ENCODE results near the gene CKAP4.

The CKAP4 gene

DNA sequence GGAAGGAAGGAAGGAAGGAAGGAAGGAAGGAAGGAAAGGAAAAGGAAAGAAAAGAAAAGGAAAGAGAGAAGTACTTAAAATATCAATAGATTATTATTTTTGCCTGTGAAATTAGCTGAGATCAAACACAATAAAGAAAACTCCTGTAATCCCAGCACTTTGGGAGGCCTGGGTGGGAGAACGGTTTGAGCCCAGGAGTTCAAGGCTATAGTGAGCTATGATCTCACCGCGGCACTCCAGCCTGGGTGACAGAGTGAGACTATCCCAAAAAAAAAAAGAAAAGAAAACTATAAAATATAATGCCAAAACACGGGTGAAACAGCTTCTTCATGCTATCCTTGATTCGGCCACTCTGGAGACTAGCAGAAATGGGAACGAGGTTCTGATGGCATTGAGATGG is 26.2 kb upstream of the CKAP4 start:
- no peak for DNase-seq

DNA sequence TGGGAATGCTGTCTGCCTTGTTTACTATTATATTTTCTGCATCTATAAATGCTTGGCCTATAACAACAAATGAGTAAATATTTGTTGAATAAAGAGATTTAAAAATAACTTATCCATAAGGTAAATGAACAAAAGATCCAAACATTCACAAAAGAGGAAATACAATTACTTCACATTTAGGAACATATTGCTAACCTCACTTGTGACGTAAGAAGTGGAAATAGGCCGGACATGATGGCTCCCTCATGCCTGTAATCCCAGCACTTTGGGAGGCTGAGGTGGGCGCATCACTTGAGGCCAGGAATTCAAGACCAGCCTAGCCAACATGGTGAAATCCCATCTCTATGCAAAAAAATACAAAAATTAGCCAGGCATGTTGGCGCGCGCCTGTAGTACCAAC is 25.7 kb upstream of the CKAP4 start:
- DNase-seq, result no peak

DNA sequence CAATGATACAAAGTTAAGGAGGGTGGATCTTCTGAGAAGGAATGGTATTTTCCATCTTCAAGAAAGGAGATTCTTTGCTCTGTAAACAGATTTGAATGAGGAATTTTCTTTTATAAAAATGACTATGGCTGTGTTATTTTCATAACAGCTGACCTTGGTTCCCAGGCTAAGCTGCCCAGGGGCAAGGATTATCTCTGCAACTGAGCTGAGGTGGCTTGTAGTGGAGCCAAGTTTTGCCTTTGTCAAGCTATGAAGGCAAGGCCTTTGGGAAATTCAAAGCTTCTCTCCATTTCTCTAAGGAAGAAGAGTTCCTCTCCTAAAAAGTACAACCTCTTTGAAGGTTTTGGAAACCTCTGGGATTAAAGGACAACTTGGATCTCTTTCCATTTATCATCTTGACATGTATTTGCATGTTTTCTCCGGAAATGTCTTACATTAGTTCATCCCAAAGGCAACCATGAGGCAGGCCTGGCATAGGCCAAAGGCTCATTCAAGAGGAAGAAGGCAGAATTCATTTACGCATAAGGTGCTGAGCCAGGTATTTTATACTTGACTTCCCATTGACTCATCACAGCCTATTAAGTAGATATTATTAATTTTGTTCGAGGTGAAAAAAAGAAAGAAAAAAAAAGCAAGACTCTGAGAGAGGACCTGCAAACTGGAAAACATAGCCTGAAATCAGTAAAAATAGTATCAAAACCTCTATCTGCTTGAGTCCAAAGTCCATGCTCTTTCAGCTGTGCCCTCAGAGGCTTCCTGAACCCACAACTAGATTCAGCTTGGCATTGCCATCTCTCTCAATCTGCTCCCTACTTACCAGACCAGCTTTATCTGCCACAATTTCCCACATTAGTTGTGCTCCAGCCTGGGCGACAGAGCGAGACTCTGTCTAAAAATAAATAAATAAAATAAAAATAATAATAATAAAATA is 24.0 kb upstream of the CKAP4 start:
- DNase-seq, result no peak

DNA sequence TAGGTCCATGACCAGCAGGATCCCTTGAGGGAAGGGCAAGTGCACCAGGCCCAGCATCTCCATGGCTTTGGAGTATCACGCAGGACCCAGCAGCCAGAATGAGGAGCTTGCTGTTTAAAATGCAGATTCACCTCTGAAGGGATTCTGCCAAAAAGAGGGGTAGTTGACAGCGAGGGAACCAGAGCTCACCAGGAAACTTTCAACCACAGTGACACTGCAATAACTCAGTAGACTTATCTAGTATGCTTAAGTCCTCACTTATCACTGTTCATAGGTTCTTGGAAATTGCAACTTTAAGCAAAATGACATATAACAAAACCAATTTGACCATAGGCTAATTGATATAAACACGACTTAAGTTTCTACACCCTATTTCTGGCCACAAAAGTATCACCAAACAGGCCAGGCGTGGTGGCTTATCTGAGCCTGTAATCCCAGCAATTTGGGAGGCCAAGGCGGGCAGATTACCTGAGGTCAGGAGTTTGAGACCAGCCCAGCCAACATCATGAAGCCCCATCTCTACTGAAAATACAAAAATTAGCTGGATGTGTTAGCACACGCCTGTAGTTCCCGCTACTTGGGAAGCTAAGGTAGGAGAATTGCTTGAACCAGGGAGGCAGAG is 21.4 kb upstream of the CKAP4 start:
- DNase-seq, result no peak

DNA sequence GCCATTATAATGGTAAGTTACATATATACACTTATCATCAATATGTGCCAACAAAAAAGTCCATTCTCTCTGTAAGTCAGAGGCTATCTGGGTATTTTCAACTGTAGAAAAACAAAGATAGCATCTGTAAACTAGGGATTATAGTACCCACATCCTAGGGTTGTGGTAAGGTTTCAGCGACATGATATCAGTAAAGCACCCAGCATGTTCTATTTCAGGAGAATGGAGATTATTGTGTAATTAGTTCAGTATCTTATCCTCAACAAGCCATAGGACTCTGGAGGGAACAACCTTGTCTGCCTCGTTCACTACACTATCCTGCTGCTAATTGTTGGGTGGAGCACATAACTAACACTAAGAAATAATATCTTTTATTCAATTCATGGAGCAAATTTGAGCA is 19.7 kb upstream of the CKAP4 start:
- no peak for DNase-seq

DNA sequence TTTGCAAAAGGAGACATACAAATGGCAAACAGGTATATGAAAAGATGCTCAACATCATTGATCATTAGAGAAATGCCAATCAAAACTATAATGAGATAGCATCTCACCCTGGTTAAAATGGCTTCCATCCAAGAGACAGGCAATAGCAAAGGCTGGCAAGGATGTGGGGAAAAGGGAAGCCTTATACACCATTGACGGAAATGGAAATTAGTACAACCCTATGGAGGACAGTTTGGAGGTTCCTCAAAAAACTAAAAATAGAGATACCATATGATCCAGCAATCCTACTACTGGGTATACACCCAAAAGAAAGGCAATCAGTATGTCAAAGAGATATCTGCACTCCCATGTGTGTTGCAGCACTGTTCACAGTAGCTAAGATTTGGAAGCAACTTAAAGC is 17.3 kb upstream of the CKAP4 start:
- DNase-seq, result no peak

DNA sequence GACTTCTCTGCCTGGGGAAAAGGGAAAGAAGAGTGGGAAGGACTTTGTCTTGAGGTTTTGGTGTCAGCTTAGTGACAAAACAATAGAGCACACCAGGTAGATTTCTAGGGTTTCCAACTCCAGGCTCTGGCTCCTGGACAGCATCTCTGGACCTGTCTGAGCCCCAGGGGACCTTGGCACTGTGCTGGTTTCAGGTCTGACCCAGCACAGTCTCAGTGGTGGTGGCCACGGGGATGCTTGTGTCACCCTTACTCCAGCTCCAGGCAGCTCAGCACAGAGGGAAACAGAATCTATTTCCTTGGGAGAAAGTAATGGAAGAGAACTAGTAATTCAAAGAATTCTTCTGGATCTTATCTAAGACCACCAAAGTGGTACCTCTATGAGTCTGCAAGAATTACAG is 11.1 kb upstream of the CKAP4 start:
- DNase-seq, result no peak

DNA sequence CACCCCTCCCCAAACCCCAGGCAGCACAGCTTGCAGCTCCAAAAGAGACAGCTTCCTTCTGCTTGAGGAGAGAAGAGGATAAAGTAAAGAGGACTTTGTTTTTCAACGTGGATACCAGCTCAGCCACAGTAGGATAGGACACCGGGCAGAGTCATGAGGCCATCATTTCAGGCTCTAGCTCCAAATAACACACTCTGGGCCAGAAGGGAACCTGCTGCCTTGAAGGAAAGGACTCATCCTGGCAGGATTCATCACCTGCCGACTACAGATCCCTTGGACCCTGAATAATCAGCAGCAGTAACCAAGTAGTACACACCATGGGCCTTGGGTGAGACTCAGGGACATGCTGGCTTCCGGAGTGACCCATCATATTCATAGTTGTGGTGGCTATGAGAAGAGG is 10.4 kb upstream of the CKAP4 start:
- DNase-seq, result no peak

DNA sequence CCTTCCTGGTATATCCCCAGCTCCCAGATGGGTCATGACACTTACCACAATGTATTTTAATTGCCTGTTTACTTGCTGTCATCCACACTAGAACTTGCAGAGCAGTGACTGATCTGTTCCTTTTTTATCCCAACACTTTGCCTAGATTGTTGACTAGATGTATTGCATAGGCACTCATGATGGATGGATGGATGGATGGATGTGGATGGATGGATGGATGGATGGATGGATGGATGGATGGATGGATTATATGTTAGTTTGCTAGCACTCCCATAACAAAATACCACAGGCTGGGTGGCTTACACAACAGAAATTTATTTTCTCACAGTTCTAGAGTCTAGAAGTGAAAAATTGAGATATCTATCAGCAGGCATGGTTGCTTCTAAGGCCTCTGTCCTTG is 8.7 kb upstream of the CKAP4 start:
- no peak for DNase-seq

DNA sequence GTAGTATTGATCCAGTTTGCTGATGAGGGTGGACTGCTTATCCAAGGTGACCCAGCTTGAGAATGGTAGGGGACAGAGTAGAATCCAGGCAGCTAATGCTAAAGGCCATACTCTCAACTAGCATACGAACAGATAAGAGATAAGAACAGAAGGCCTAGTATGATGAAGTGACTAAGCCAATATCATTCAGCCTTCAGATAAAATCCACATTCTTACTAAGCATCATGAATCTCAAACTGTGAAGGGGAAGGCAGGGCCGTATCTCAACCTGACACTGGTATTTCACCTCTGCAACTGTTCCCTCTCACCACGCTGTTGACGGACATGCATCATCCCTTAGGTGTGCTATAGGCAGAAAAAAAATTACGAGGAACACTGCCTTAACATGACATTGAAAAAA is 8.1 kb upstream of the CKAP4 start:
- DNase-seq, result no peak

DNA sequence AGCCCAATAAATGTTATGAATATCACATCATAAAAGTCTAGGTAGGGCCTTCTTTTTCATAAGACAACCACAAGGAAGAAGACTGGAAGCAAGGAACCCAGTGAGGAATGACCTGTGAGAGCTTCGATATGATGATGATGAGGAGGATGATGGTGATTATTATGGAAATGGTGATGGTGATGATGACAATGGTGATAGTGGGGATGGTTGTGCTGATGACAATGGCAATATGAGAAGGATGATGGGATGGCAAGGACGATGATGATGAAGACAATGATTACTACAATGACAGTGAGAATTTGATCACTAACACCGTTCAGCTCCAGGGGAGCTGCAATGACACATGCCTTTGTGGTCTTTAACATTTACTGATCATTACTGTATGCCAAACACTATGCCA is 7.7 kb upstream of the CKAP4 start:
- DNase-seq, result no peak

DNA sequence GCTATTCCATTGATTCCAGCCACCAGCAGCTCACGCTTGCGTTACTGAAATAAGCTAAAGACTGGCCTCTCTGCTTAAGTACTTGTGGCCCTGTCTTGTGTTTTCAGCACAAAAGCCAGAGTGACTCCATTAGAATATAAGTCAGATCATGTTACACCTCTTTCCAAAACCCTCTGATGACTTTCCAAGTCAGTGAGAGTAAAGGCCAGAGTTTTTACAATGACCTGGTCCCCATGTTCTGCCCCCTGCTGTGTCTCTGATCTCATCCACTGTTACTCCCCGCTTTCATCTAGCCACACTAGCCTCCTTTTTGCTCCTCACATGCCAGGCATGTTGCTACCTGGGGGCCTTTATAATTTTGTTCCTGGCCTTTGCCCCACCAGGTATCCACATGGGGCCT is 6.9 kb upstream of the CKAP4 start:
- no peak for DNase-seq

DNA sequence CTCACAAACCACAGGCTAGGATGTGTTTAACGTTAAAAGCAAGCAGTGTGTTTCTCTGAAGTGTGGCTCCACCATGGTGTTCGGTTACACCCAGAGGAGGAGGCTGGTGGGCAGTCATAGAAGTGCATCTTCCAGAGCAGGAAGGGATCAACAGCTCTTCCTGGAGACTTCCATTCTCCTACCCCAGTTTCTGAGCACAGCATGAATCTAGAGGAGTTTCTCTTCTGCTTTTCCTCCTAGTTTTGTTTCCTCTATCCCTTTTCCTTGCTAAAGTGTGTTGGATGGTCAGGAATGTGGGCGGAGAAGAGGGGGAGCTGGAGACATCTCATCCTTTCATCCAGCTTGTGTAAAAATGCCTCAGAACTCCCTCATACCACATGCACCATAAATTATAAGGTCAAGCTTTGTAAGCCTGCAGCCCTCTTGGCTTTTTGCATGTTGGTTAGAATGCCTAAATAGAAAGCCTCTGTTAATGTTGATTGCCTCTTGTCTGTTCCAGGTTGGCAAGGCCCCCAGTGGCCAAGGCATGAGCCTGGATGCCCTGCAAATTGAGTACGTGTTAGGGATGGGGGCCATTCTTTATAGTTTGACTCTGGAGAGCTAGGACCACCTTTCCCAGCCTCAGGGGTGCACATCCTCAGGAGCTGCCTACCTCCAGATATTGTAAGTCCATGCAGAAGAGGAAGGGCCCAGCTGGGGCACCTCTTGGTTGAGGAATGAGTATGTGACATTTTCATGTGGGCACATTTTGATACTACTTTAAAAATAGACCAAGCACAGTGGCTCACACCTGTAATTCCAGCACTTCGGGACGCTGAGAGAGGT is 4.0 kb upstream of the CKAP4 start:
- DNase-seq, result no peak

DNA sequence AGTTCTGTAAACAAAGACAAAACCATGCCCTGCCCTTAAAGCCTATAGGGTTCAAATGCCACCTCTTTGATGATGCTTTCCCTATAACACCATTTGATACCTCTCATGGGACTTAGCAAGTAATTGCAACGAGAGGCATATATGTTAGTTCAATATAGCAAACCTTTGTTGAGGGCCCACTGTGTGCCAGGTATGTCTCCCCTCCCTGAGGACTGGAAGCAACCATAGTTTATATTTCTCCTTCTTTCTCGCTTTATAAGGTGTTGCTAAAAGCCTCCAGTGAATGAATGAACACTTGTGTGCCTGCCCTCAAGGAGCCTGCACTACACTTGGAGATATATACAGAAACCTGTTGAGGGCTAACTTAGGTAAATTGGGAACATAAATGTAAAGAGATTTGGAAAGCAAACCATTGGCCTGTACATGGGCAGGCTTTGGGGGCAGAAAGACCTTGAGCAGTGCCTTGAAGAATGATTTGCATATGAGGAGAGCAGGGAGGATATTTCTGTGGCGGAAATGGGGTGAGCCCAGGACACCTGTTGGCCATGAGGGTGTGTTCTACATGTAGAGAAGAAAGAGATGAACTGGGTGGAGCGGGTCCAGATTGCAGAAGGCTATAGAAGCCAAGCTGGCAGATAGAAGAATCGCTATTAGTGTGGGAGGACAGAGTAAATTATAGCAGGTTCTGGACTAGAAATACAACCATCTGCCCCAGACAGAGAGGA is 1.8 kb upstream of the CKAP4 start:
- no peak for DNase-seq

DNA sequence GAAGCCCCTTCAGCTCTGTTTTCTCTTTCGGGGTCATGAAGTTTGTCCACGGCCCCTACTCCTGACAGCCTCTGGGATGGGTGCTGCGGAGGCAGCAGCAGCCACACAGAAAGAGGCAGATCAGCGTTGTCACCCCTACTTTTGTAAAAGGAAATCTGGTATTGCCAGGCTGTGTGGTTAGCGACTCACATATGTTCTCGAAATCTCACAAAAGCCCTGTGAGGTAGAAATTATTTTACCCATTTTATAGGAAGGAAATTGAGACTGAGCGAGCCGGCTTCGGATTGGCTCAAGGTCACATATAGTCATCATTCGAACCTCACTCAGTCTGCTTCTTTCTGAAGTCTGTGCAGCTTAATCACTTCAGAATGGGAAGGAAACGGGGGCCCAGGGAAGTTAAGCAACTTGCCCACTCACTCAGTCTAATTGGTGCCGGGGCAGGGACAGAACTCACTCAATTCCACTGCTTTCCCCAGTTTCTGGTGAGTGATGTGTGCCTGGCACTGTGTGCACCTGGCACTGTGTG is 1.1 kb upstream of the CKAP4 start:
- no peak for DNase-seq

DNA sequence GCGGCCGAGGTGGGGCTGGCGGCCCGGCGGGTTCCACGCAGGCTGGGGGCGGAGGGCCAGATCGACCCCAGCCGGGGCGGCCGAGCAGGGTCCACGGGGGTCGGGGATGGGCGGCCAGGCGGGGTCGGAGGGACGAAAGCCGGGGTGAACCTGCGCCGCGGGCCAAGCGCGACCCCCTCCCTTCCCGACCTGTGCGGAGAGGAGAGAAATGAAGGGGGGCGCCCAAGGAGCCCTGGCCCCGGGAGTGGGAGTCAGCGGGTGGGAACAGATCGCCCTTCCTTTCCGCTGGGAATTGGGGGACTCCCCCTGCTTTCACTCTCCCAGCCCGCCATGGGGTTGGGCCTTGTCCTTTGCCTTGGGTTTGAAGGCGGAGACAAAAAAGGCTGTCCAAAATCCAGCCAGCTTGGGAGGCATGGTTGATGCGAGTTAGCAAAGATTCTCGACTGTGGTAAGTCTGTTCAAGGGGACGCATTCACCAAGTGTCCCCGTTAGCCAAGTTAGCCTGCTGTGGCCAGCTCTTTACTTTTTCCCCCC is 559 bp upstream of the CKAP4 start:
- DNase-seq, result no peak

DNA sequence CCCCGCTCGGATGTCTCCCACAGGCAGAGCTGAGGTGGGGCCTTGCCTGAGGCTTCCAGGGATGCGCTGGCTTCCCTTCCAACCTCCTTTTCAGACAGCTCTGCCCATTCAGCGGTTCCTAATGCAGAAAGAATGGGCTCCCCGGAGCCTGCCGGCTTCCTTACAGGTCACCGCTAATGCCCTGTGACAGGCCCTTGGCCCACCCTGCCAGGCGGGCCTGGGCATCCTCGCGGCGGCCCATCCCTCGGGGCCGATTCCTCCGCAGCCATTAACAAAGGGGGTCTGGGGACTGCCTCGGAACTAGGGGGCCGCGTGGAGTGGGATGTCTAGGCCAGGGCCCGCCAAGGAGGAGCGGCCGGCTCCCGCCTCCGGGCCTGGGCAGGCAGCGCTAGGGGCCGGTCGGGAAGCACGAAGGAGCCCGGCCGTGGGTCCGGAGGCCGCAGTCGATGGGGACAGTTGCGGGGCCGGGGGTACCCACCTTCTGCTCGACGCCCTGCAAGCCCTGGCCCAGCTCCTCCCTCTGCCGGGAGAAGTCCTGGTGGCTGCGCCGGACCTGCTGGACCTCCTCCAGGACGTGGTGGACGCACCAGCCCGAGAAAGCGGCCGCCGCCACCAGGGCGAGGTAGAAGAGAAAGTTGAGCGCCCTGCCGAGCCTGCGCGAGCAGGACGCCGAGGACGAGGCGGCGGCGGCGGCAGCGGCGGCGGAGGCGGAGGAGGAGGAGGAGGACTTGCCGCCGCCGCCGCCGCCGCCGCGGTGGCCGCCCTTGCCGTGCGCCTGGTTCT is 738 bp downstream of the CKAP4 start:
- peak; percentile 63 for DNase-seq

DNA sequence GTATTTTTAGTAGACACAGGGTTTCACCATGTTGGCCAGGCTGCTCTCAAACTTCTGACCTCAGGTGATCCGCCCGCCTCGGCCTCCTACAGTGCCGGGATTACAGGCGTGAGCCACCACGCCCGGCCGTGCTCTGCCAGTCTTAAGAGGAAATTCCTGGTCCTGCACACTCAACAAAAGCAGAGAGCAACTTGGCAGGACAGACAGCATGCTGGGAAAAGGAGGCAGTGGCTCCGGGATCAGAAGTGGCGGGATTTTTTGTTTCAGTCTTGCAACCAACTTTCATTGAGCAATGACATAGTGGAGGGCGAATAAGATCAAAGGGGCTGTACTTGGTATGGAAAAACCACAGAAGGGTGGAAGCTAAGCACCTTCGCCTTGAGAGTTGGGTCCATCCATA is 2.1 kb downstream of the CKAP4 start:
- no peak for DNase-seq

DNA sequence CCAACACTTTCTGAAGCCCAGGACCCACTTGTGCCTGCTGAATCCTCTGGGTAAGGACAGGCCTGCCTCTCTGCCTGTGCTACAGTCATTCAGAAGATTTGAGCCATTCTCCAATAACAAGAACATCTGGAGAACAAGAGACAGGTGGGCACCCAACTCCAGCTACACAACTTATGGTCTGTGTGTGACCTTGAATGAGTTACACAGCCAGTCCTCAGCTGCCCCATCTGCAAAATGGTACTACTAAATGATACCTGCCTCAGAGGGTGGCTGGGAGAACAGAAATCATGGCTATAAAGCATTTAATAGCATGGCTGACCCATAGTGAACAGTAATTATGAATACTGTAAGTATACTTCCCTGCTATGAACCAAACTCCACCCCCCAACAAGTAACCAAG is 4.2 kb downstream of the CKAP4 start:
- no peak for DNase-seq

DNA sequence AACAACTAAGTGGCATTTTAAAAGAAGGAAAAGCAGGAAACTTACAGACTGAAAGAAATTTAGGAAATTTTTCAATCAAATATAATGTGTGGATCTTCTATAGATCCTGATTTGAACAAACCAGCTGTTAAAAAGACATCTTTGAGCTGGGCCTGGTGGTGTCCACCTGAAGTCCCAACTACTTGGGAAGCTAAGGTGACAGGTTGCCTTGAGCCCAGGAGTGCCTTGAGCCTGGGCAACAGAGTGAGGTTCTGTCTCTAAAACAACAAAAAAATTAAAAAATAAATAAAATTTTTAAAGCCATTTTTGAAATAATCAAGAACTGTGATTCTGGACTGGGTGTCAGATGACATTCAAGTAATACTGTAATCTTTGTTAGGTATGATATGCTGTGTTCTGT is 7.0 kb downstream of the CKAP4 start:
- DNase-seq, result no peak

DNA sequence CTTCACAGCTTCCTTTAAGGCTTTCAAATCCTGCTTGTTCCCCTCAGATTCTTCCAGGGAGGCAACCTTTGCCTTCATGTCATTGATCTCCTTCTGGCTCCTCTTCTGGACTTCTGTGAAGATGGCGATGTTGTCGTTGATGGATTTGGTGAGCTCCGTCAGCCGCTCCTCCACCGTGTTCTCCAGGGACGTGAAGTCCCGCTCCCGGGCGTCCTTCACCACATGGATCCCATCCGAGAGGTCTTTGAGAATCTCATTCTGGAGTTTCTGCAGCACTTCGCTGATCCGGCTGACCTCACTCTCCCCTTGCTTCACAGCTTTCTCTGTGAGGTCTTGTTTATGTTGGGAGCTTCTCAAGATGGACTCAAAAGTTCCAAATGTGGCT is 7.9 kb downstream of the CKAP4 start:
- no peak for DNase-seq

Data from activated CD4-positive, CD25-positive, alpha-beta regulatory T cell treated with anti-CD3 and anti-CD28 coated beads, Interleukin-2, amount 50 U/mL, for 72 hours (primary cell).